Hindlimb muscle (tissue), 1 donor: Measurements from ENCODE around the gene NFATC2. TPM values are rescaled to one million over a fixed set of nuclear protein-coding genes. Genes with fewer than 3 reads are reported as not detected.

Experiments used
- DNase-seq: peaks from one replicate; pipeline ENCODE4 v3.0.0-alpha.2; 2013
- polyA plus RNA-seq: library from polyadenylated mRNA; unstranded; fragments of 120-200 nt; gene quantifications from one replicate; pipeline ENCODE4 v1.2.1, GENCODE V29; 2013; ENCODE audit not compliant: insufficient read length

NFATC2 gene
- polyA plus RNA-seq, 1 donor: 4.5 TPM

DNA sequence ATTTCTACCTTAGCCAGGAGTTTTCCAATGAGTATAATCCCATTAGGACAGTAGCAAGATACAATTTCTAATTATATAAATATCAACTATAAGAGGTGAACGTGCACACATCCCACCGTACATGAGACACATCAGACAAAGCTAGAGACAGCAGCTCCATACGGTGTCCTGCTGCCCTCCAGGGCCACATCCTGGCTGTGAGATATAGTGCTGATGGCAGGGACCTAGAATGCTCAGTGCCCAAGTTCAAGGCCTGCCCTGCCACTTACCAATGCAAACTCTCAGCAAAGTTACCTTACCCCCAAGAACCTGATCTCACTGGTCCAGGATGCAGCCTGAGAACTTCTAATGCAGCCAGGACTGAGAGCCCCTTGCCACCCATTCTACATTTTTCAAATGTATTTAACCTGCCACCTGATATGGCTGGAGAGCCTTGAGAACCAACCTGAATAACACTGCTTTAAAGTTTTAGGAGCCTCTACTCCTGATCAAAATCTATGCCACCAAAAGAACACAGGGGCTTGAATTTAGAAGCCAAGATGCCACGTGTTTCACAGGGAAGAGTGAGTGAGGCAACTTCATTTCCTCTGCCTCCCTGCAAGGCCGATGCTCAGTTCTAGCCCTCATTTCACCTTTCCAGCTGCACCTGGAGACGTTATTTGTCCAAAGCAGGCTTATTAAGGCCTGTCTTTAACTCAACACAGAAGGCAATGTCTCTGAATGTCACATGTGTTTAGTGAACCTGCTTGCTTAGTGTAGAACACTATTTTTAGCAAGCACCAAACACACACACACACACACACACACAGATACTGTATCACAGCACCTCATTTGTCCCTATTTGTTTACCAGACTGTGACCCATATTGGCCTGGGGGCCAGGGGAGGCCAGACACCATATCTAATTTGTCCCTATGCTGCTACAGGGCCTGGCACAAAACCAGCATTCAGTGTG lies 6.1 kb downstream of the NFATC2 start:
- no peak for DNase-seq

DNA sequence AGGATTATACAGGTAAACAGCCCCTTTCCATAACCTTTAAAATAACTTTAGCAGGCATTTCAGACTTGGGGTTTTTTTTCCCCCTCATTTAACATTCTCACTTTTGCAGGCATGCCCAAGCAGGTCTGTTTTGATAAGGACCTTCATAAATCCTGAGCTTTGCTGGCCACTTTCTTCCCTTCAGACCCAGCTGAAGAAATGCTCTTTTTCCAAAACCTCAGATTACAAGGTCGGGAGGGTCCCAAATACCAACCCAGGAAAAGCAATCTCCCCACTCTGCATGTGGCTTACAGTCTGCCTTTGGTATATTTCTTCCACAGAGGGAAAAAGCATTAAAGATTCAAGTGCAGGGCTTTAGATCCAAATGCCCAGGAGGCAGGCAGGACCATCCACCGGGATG lies 6.8 kb downstream of the NFATC2 start:
- DNase-seq: no peak

DNA sequence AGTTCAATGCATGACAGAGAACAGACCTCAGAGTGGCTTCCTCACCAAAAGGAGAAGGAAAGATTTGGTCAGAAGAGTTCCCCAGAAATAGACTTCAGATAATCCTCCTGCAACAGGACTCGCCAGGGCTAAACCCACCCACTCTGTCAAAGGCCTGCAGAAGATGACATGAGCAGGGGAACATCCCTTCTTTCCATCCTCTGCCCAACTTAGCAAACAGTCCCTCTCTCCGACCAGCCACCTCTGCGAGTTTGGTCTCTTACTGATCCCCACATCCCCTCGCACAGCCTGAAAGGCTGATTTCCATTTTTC lies 7.5 kb downstream of the NFATC2 start:
- DNase-seq: no peak

DNA sequence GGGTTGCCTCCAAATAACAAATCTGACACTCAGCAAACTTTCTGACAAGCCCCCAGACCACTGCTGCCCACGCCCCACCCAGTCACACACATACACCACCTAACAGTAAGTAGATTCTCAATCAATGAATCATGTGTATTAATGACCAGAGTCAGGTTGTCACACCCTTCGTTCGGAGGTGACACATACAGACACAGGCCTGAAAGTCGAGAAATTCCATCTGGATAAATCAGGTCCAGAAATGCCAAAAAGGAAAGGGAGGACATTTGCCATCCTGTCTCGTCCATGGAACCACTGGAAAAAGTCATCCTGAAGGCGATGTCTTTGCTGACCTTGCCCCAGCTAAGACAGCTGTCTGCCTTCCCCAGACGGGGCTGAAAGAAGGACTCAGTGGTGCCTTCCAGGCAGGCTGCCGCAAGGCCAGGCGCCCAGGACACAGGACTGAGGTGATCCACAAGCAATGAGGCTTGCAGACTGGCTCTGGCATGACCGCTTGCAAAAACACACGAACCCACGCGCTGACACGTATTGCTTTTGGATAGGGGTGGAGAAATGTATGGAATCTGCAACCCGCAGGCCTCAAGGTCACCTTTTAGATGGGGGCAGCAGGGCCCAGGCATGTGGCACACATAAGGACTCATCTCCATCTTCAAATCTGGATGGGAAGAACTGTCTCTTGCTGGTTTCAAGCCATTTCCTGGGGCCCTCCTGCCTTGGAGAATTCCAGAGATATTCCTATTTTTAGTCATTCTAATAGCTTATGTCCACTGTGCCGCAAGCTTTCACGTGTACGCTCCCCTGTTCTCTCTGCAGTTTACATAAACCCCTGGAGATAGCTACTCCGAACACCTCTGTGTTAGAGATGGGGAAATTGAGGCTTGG lies 9.0 kb downstream of the NFATC2 start:
- DNase-seq: no peak

DNA sequence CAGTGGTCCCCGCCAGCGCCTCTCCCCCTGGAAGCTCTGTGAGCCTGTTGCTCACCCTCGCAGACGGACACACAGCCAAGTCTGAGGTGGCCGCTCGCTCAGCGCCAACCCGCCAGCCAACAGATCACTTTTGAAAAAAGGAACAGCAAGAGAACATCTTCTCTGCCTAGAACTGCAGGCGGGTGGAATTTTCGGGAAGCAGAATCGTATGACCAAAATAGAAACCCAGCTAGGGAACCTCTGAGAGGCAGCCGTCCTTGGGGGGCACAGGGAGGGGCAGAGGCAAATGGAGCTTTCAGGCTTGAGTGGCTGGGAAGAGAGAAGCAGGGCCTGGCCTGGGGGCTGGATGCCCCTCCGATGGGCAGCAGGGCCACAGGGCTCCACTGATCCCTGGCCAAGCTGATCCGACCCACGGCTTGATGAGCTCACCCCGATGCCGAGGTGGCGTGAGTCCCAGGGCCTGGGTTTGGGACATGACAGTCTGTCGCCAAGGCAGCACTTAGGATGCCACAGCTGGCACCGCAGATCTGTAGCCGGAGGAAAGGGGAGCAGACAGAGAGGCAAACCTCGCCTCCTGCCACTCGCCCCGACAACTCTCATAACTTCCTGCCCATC lies 9.8 kb downstream of the NFATC2 start:
- DNase-seq: peak; percentile 60

DNA sequence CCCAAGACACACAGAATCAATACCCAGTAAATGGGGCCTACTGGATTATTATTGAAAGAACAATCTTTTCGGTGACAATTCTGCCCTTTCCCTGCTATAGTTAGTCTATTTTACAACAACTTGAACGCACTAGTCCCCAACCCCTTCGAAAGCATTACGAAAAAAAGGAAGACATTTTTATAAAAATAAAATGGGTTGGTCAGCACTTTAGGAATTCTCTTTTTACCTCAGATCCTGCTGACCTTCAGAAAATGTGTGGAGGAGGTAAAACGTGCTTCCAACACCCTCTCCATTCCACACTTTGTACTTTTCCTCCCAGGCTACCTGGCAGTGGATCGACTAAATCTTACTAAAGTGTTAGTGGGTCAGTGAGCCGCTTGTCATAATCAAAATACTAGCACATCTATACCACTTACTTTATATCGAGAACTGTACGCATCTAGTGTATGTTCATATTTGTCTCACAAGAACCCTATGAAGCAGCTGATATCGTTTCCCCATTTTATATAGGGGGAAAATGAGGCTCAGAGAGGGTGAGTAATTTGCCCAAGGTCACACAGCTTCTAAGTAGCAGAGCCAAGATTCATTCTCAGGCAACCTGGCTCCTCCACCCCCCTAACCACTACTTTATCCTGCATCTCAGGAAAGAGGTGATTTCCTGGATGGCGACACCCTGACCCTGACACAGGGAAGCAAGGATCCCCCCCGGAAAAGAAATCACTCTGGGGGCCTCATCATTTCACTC lies 10.6 kb downstream of the NFATC2 start:
- no peak for DNase-seq

DNA sequence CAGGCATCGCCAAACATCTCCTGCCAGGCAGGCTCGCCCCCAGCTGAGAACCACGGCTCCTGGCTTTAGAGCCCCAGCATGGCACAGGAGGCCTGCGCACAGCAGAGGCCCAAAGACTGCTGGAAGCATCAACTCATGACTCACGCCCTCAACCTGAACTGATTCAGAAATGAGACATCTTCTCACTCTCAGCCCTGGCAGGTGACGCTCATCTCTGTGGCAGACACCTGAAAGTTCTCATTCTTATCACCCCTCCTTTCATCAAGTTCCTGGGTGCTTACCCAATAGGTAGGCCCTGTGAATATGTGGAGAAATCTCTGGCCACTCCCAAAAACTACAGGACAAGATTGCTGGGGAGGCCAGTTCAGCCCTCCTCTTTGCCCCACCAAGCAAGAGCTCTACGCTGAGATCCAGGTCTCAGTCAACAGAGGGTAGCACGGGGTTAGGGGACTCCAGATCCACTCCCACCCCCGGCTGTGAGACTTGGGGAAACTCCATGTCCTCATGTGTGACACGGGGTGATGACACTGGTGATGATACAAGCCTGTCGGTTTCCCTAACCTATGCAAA lies 11.3 kb downstream of the NFATC2 start:
- DNase-seq: no peak

DNA sequence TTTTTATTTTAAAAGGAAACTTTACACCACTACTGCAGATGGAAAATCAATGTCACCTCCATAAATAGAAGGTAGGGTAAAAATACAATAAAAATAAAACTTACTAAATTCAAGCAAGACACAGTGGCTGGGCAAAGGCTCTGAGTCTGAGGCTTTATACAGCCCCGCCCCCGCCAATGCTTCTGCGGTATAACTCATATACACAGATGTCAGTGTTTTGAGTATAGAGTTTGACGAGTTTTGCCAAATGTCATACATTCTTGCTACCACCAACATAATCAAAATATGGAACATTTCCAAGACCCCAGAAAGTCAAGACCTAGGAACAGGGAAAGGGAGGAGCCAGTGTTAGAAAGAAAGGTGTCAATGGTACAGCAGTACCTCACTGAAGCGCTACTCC lies 12.8 kb downstream of the NFATC2 start:
- no peak for DNase-seq

DNA sequence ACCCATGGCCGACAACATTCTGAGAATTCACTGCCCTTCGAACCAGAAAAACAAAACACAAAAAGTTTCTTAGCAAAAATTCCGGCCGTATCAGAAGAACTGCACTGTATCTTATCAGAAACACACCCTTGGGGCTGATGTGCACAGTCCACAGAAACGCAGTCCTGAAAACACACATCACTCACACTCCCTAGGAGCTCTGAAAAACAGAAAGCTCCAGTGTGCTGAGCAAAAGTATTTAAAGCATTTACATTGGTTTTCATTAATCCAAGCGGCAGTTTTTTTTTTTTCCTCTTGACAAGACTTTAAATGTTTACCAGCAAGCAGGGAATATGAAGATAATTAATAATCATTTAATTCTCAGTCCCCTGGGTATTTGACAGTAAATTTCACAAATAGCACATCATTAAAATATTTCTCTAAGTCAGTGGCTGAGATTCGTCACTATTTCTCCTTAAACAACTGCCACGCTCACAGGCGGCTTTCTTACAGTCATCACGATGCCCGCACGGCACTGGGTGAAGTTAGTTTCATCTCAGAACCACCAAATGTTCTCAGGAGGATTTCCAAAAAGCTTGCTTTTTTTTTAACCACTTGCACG lies 13.3 kb downstream of the NFATC2 start:
- no peak for DNase-seq

DNA sequence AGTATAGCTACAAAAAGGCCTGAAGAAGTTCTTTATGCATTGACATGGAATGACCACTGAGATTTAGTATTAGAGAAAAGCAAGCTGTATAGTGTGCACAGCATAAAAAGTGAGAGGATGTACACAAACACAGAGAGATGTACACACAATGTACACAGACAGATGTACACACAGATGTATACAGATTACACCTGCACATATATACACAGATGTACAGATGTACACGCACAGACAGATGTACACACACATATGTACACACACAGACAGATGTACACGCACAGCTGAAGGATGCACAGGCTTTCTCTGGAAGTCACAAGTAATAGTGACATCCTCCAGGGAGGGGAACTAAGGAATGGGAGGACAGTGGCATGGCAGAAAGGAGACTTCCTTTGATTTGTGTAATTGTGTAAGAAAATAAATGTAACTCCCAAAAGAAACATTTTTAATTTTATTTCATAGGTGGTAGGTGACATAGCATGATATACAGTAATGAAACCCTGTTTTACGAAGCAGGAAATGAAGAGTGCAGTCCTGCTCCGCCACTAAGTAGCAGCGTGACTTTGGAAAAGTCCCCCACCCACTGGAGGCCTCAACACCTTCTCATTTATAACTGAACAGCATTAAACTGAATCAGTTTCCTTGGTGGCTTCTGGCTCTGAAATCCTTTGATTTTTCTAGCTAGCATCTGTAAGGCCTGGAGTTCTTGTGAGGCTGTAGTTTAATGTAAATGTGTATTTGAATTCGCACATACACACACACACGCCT lies 14.1 kb downstream of the NFATC2 start:
- no peak for DNase-seq

DNA sequence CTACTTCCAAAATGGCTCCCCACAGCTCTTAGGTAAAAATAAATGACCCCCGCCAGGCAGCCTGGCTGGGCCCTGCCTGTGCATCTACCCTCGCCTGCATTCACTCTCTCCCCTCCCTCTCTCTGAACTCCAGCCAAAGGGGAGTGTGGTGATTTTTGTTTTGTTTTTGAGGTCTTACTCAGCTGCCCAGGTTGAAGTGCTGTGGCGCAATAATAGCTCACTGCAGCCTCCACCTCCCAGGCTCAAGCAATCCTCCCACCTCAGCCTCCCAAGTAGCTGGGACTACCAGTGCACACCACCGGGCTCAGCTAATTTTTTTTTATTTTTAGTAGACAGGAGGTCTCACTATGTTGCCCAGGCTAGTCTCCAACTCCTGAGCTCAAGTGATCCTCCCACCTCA lies 15.8 kb downstream of the NFATC2 start:
- no peak for DNase-seq

DNA sequence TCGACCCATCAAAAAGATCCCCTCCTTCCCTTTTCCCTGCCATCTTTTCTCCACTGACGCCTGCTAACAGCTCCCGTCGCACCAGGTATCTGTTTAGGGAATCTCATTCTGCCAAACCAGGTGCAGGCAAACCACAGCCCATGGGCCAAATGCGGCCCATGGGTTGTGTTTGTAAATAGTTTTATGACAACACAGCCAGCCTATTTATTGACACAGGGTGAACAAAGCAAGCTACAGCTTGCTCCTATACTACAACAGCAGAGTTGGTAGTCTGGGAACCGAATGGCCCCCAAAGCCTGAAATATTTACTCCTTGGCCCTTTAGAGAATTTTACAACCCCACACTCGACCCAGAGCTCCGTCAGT lies 16.4 kb downstream of the NFATC2 start:
- DNase-seq: no peak

DNA sequence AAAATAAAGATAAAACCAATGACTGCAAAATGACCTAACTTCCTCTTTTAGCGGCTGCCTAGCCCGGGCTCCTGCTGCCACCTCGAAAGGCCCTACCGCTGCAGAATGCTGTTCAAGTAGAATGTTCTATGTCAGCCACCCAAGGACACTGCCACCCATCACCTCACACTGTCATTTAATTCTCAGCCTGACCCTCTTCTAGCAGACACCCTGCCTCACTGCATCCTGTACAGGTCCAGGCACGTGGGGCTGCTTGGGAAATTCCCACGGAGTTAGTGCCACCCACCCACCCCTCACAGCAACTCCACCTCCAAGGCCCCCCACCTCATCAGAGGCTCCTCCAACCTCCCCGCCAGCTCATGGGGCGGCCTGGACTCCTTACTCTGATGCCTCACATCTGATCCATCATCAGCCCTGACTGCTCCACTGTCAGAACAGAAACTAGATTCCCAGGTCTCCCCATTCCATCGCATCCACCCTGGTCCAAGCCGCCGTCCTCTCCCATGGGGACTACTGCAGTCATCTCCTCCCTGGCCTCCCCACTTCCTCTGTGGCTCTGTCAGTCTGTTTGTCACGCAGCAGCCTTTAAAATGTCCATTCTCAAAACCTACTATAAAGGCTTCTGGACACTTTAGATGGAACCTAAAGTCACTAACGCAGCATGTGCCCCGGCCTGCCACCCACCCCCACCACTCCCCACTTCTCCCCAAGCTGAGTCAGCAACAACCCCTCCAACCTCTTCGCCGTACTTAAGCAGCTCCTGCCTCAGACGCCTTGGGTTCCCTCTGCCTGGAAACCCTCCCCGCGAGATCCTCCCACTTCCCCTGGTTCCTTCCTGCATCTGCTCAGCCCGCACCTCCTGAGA lies 17.0 kb downstream of the NFATC2 start:
- no peak for DNase-seq

DNA sequence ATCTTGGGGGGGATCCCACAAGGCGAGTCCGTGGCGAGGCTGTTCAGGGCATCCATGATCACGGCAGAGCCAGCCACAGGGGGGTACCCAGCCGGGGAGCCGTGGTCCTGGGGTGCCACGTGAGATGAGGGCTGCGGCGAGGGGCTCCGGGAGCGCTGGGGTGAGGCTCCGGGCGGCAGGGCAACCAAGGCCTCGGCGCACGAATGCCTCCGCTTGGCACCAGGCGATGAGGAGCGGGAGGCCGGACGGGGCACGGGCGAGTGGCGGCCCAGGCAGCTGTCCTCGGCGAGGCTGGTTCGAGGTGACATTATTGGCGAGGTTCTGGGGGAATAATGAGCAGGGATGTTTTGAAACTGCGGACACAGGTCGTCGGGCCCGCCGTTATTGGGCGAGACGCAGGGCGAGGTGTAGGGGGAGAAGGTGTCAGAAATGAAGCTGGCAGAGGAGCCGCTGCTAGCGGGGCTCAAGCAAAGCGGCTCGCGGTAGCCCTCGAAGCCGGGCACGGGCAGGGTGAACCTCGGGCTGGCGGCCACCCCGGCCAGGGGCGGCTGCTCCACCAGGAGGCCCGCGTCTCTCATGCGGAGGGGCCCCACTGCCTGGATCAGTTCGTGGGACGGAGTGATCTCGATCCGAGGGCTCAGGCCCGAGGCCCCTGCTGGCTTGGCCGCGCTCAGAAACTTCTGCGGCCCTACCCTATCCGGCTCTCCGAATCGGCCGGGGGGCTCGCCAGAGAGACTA lies 19.1 kb downstream of the NFATC2 start:
- no peak for DNase-seq

DNA sequence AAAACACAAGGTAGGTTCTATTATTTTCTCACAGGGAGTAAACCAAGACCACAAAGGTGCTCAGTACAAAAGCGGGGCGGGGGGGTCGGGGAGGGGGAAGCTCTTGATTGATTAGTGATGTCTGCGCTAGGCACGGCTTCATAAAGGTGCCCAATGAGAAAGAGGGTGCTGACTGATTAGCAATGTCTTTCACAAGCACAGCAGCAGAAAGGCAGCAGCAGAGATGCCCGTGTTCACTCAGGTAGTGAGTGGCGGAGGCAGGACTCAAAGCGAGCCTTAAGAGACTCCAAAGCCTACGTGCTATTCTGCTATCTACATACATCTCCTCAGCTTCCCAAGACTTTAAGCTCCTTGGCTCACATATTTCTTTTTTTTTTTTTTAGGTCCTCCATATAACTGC lies 20.3 kb downstream of the NFATC2 start:
- no peak for DNase-seq

DNA sequence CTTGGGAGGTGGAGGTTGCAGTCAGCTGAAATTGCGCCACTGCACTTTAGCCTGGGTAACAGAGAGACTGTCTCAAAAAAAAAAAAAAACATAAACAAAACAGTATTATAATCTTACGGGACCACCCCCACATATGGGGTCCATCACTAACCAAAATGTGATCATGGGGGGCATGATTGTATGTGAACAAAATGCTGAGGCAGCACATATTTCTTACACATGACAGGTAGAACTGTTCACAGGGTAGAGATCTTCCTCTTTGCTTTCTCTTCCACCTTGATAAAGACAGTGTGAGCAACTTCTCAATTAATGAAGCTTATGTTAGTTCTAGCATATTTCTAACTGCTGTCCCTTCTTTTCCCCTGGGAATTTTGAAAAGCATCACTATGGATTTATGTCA lies 24.7 kb downstream of the NFATC2 start:
- DNase-seq: no peak

DNA sequence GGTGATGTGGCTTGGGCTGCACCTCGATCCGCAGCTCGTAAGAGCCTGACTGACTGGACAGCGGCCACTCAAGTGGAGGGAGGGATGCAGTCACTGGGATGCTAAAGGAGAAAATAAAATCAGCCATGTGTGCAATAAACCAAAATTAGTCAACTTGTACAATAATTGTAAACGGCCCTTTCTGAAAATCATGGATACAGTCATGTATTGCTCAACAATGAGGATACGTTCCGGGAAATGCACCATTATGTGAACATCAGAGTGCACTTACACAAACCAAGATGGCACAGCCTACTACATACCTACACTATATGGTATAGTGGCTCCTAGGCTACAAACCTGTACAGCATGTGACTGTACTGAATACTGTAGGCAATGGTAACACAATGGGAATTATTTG lies 25.7 kb downstream of the NFATC2 start:
- no peak for DNase-seq

DNA sequence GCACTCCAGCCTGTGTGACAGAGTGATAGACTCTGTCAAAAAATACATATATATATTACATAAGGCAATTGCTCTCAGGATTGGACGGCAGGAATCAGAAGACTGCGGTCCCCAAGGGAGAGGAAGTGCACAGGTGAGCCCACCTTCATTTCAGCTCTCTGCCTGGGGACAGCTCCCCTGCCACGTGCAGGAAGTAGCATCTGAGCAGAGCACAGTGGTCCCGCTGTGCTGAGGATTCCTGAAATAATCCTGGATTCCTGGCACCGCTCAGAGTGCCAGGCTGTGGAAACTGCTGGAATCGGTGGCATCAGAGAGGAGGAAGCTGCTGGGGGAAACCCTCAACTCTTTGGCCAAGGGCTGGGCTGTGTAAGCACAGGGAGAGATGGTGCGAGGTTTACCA lies 27.7 kb downstream of the NFATC2 start:
- no peak for DNase-seq

DNA sequence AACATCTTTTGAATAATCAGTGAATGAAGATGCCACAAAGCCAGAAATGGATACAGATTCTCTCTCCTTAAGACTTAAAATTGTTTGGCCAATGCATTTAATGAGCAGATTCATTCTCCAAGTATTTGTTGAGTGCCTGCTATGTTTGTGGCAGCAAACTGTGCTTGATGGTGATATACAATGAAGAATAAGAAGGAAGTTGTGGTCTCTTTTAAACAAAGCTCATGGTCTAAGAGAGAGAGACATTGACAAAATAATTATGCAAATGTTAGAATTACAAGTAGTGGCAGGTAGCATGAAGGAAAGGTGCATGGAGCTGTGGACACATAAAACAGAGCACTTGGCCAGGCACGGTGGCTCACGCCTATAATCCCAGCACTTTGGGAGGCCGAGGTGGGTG lies 28.3 kb downstream of the NFATC2 start:
- no peak for DNase-seq
